Fibroblast of gingiva (primary cell): ENCODE measurements around the gene HOXC9.

ENCODE experiments used
- DNase-seq: peaks from one replicate; pipeline ENCODE4 v3.0.0-alpha.2; 2011; ENCODE audit warnings: low read depth

Gene HOXC9

DNA sequence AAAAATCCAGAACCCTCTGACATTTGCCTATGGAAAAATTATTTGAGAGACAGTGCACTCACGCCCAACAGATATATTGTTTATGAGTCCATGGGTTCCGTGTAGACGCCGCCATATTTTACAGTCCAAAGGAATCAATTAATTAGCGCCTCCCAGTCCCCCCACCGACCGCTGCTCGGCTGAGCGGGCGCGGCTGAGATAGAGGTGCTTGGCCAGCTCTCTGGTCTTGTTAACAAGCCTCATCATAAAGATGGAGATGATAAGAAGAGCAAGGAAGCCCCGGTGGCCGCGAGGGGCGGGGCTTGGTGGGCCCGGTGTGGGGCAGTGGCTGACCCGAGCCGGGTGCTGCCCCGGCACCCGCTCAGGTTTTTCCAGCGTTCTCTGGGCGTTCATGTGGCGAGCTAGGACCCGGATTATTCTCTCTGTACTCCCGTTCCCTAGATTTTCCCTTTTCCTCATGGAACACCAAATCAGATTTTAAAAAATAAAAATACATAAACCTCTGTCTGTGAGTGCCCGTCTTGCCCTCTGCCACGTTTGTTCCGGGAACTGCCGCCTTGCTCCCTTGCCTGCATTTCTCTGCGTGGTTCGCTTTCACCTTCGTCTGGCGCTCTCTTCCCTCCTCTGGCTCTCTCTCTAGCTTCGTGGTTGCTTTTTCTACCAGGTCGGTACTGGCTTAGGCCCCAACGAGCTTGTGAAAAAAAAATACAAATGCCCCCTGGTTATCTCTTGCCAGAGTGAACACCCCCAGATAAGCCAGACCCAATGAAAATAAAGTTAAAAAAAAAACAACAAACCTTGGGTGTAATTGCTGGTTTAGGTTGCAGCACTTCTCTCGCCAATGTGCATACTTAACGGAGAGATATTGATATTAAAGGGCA, 36.3 kb upstream of the HOXC9 start:
- no peak for DNase-seq

DNA sequence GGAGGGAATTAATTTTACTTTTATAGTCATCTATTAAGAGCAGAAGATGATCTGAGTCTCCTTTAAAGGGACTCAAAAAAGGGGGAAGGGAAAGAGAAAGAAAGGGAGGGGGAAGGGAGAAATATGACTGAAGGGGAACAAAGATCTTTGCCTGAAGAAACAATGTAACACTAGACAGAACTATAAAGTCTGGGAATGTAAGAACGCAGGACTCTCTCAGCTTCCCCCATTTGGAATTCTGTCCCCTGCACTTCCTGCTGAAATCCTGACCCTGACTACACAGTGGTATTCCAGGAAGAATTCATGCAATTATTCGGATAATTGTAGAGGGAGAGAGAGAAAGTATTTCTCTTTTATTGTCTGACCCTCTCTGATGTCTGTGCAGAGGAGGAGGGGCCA, 35.6 kb upstream of the HOXC9 start:
- no peak for DNase-seq

- DNase-seq = no peak
These were observed 34.5 kb upstream of the HOXC9 start for GRCh38 chr12:53965281-53966084.

- no peak for DNase-seq
These were observed 33.9 kb upstream of the HOXC9 start for GRCh38 chr12:53966085-53966384.

DNA sequence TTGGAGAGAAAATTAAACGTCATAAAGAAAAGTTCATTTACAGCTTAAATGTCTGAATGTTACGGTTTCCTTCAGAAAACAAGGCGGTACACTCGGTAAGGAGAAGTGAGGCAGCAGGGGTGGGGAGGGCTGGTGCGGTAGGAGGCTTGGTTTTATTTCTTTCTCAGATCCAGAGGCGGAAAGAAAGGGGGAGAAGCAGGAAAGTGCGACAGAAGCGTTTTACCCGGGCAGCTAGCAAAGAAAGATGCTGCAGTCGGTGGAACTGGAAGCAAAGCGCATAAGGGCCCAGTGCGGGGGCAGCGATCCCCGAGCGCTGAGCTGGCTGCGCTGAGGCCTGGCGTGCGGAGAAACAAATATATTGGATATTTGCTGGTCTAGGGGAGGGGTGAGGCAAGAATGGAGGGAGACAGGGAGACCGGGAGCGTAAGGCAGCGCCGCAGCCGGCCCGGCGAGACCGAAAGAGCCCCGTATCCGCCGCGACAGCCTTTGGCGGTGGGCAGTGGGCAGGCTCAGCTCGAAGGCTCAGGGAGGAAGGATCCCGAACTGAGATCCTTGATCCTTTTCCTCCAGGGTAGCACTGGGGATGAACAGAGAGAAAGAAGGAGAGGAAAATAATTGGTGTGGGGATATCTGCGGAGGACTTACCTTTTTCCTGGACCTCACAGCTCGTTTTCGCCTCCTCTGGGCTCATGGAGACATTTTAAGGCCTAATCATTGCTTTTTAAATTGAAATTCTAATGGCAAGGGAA, 33.4 kb upstream of the HOXC9 start:
- DNase-seq = no peak

DNA sequence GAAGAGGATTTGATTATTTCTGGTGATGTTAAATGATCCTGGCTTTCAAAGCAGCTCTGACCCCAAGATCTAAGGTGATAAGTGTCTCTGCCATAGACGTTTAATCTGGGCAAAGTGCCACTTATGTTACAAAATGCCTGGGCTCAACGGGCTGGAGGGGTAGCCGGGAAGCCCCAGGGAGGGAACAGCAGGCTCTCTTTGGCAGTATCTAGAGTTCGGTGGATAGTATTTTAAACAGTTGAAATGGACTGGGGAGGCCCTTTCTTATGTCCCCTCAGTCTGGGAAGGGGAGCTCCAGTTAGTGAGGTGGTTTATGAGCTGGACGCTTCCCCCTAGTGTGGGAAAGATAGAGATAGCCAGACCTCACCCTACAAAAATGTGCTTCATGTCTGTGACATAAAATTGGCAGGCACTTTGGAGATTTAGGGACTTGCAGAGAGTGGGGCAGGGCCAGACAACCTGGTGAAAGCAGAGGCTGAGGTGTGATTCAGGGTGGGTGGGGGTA, 32.5 kb upstream of the HOXC9 start:
- no peak for DNase-seq

GRCh38 chr12:53968214-53969127, 31.5 kb upstream of the HOXC9 start:
- DNase-seq = no peak

GRCh38 chr12:53969588-53970259, 30.2 kb upstream of the HOXC9 start:
- DNase-seq = no peak

DNA sequence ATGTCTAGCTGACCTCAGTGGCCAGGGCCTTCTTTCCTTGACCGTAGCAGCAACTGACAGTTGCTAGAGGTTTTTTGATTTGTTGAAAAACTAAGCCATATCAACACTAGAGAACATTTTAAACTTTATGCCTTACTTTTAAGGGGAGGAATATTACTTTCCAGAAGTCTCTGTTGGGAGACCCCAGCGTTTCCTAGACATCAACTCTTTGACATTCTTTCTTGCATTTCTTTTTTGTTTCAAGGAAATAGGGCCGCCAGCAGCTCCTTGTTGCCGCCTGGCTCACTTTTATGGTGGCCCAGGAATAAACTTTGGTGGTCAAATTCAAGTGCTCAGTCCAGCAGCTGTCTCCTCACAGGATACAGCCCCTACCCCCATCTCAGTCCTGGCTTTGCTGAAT, 29.5 kb upstream of the HOXC9 start:
- no peak for DNase-seq

- no peak for DNase-seq
These were observed 28.8 kb upstream of the HOXC9 start for GRCh38 chr12:53971129-53971528.

GRCh38 chr12:53971686-53972085, 28.3 kb upstream of the HOXC9 start:
- DNase-seq = no peak

DNA sequence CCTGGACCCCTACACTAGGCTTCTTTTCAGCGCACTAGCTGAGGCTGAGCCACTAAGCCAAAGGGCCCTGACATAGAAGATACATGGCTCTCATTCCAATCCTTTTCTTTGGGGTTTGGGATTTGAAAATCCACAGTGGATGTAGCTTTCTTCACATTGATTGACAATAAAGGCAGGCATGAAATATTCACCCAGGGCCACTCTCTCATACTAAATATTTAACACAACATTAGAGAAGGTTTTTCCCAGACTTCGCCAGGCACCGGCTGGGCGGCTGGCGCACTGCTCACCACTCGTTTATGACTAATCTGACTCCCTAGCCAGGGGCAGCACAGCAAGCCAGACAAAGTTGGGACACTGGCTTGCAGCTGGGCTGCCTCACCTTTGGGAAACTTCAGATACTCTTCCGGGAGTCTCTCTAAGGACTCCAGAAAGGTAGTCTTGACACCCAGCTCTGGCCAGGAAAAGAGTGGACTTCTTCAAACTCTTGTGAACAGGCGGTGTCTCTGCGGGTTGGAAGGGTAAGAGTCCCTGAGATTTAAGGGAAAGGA, 27.7 kb upstream of the HOXC9 start:
- no peak for DNase-seq

- no peak for DNase-seq
These were observed 27.2 kb upstream of the HOXC9 start, which contains the start of gene HOXC11 for GRCh38 chr12:53972722-53973235. Gene HOXC11 (plus strand): TSS chr12:53973126. CDS start chr12:53973242, 116 bp downstream.

- DNase-seq = no peak
These were observed 26.5 kb upstream of the HOXC9 start for GRCh38 chr12:53973236-53974042.

GRCh38 chr12:53974084-53975063, 25.6 kb upstream of the HOXC9 start, which contains the start of gene HOTAIR:
Gene HOTAIR (minus strand): TSS chr12:53974954.
- no peak for DNase-seq

DNA sequence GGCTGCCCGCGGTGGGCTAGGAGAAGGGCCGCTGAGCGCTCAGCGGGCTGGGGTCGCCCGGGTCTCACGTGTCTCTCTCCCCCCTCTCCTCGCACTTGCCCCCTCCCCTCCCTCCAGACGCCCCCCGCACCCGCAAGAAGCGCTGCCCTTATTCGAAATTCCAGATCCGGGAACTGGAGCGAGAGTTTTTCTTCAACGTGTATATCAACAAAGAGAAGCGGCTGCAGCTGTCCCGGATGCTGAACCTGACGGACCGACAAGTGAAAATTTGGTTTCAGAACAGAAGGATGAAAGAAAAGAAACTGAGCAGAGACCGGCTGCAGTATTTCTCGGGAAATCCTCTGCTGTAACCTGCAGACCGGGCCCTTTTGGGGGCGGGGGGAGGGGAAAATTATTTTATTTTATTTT, 24.9 kb upstream of the HOXC9 start:
- no peak for DNase-seq

DNA sequence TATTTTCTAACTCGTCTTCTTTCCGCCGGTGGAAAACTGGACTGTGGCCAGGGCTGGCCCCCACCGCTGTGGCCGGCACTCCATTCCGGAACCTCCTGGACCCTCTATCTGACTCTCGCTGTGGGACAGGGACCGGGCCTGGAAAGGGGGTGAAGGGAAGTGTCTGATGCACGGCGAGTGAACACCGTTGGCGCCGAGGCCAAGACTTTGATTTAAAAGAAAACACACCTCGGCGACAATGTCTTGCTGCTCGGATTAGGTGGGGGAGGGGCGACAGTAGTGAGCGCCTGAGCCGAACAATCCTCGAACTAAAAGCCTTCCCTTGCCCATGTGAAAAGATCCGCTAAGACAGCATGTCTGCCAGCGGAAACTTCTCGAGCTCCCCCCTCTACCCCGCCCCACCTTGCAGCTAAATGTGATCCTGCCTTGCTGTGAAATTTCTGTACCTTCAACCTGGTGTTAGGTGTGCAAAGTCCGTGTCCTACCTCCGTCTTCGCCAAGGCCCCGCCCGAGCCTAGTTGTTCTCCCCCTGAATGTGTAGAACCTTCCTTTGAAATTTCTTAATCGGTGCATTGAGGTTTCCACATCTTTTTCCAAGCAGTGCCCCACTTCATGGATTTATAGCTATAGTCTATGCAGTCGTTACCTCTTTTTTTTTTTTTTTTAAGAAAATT, 24.3 kb upstream of the HOXC9 start:
- no peak for DNase-seq
